Measurements from ENCODE around the gene GPSM1.

GRCh38 chr9:136403538-136403914 is 76.2 kb downstream of the GPSM1 start:
- TF ChIP-seq CTCF (IDR thresholded peaks at IDR 0.05; ENCODE audit: low read depth, low read length) = no peak; the same call in 1 of the 2 replicates
- TF ChIP-seq EZH2phosphoT487 (IDR thresholded peaks at IDR 0.05; ENCODE audit: low read depth) = no peak
